Keratinocyte (primary cell): ENCODE measurements around the gene SDK1.

Source experiments
- EZH2 ChIP-seq: IDR thresholded peaks from one replicate; pipeline ENCODE4 v1.6.1; 2012; ENCODE audit warnings: inconsistent platforms, mild to moderate bottlenecking, low read length, moderate library complexity
- TF ChIP-seq, protein P1 (sequence below), 3 experiments: IDR thresholded peaks in 1 of 3; conservative IDR thresholded peaks in 1 of 3; optimal IDR thresholded peaks in 1 of 3; 2 replicates in 2 of 3; 3 replicates in 1 of 3; pipeline versions ENCODE3 to v1.5.1; 2011; ENCODE audit warnings: low read length in 3 of 3, mild to moderate bottlenecking in 3 of 3, moderate library complexity in 2 of 3, control low read depth in 1 of 3, inconsistent platforms in 1 of 3; ENCODE audit not compliant: insufficient read depth in 2 of 3; ENCODE audit errors: extremely low read depth in 1 of 3

DNA sequence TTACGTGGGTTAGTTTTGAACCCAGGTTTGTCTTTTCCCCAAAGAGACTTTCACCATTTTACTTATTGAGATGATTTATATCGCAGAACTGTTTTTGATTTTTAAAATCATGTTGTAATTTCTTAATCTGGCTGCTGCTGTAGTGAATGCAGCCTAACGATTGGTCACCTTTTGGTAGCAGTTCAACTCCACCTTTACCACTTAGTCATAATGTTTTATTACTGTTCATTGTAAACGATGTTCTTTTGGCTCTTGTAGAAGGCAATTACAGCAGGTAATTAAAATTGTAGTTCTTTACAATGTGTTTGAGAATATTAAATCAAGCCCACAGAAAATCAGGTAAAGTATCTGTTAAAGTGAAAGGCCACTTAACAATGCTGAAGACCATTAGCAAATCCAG is 531.1 kb downstream of the SDK1 start:
- TF ChIP-seq, protein P1, sequence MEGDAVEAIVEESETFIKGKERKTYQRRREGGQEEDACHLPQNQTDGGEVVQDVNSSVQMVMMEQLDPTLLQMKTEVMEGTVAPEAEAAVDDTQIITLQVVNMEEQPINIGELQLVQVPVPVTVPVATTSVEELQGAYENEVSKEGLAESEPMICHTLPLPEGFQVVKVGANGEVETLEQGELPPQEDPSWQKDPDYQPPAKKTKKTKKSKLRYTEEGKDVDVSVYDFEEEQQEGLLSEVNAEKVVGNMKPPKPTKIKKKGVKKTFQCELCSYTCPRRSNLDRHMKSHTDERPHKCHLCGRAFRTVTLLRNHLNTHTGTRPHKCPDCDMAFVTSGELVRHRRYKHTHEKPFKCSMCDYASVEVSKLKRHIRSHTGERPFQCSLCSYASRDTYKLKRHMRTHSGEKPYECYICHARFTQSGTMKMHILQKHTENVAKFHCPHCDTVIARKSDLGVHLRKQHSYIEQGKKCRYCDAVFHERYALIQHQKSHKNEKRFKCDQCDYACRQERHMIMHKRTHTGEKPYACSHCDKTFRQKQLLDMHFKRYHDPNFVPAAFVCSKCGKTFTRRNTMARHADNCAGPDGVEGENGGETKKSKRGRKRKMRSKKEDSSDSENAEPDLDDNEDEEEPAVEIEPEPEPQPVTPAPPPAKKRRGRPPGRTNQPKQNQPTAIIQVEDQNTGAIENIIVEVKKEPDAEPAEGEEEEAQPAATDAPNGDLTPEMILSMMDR (optimal IDR thresholded peaks at IDR 0.05 in 1 of 3, IDR thresholded peaks at IDR 0.05 in 1 of 3, conservative IDR thresholded peaks at IDR 0.05 in 1 of 3; ENCODE audit: extremely low read depth in 1 of 3, insufficient read depth in 2 of 3, low read length in 3 of 3): no peak
- TF ChIP-seq EZH2: no peak
